Stimulated activated CD4-positive, alpha-beta T cell treated with anti-CD3 and anti-CD28 coated beads, TNF-alpha, amount 100 ng/mL, for 4 hours (primary cell): Measurements from ENCODE around the gene CFAP20DC.

ENCODE experiments used
- DNase-seq, 3 experiments: peaks; one replicate each; pipeline ENCODE4 v3.0.0-alpha.2; 2020; ENCODE audit warnings: low read depth in 3 of 3

CFAP20DC gene

DNA sequence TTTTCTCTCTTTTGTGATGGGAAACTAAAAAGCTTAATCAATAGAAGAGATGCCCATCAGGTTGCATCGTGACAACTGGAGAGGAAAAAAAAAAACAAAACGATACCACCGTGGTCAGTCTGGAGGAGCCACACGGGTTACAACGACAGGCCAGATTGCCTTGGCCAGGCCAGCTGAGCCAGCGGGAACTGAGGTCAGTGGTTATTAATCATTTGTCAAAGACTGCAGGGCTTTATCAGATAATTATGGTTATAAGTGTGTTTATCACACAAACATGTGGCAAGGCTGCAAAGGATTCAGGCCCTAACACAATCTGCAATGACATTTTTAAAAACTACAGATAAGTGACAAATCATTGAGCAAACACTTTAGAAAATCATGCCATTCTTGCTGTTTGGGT lies 248.3 kb downstream of the CFAP20DC start:
- no peak for DNase-seq

DNA sequence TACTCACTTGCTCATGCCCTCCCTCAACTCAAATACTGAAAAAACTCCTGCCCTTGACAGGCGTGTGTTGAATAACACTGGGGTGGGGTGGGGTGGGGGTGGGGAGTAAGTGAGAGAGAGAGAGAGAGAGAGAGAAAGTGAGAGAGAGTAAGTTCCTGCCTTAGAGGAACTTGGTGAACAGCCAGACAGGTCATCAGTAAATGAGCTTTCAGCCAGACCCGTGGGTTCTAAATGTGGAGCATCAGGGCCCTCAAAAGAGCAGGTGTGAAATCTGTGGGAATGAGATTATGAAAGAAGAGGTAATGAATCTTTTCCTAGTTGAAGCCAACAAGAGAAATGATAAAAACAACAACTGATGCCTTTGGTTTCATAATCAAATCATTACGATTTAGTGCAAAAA lies 248.9 kb downstream of the CFAP20DC start:
- DNase-seq: no peak

DNA sequence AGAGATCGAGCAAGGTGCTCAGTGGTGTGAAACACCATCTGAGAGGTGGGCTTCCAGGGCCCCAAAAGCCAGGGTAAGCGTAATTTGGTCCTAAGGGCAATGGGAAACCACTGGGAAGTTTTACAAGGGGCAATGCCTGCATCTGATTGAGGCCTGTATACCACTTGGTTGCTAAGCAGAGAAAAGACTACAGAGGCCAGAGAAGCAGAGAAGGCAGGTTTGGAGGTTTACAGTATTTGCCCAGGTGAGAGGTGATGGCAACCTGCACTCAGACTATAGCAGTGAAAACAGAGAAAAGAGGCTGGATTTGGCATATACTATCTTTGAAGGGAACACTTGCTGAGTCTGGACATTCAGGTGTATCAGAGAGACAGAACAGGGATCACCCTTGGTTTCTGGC lies 249.8 kb downstream of the CFAP20DC start:
- DNase-seq: no peak

DNA sequence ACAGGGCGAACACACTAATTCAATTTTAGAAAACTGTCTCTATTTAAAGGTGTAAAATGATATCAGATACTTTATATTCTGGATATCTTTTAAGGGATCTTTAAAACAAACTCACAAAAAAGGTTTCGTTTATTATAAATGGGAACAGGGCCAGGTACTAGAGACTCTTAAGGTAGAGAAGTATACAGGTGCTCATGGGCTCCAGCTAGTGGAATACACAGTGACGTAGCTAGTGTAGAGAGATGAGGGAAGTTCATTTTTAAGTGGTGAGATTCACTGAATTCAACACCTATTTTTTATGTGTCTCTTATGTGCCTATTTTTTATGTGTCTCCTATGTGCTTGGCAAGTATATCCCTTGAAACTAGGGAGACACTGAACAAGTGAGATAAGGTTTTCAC lies 250.6 kb downstream of the CFAP20DC start:
- no peak for DNase-seq

DNA sequence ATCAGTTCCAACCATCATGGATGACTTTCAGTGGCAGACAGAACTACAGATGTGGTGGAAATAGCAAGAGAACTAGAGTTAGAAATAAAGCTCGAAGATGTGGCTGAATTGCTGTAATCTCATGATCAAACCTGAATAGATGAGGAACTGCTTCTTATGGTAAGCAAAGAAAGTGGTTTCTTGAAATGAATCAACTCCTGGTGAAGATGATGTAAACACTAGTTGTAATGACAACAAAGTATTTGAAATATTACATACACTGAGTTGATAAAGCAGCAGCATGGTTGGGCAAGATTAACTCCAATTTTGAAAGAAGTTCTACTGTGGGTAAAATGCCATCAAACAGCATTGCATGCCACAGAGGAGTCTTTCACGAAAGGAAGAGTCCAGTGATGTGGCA lies 251.5 kb downstream of the CFAP20DC start:
- no peak for DNase-seq

DNA sequence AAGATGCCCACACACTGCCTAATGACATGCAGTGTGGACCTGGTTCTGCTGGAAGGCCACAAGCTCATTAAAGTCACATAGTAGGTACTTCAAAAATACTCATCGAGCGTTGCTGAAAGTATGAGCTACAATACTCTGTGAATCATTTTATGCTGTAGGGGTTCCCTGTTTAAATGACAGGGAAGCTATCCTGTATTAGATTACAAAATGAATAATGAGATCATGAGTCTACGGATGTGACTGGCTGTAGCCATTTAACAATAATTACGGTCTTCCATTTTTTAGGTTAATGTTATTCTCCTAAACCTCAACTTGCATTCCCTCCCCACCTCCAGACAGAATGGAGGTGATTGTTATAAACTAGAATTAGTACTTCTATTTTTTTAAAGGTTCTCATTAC lies 255.1 kb downstream of the CFAP20DC start:
- no peak for DNase-seq

DNA sequence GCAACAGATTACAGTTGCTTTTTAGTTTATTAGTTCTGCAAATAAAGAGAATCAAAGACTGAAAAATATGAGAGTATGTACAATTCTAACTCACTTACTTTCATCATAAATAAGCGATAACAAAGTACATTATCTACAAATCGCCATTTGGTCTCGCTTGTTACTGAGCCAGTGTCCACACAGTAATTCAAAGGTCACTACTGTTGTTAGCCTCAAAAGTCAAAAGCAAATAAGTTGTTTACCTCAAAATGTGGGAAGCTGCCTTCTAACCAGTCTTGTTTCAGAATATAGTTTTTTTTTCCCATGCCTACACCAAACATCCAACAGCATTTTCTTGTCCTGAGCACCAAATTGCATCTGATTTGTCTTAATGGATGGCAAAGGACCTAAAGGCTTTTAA lies 255.9 kb downstream of the CFAP20DC start:
- DNase-seq: no peak

DNA sequence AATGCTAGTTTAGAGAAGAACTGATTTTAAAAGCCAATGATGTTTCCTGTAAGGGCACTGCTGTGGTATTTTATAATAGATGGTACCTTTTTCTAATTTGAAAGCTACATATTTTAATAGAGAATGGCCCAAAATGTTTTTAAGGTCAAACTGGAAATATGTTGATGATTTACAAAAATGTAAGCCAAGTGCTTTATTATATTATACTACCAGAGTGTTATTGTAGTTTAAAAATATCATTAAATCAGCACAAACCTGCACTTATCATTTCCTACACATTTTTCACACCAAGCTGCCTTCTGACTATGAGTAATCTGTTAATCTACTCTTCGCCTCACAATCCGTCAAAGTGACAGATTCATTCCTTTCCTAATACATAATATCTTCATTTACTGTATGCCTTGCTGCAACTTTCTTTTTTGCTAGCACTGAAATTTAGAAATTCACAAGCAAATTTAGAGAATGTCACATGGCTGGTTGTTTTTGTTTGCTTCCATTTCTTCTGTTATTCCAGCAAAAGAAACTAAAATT lies 256.8 kb downstream of the CFAP20DC start:
- no peak for DNase-seq

DNA sequence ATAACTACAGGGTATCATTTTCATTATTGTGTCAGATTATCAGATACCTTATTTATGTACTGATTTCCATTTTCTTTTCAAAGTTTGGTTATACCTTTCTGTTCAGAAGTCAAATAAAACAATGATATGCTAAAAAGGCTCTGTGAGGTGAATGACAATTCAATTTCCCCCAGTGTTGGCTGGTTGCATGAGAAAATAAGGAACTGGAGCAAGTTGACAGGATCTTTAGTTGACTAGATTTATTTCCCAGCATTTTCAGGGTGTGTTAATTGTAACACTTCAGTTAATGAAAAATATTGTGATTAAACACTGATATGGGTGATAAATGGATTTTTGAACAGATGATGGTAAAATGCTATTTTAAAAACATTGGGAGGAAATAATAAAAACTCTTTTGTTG lies 260.4 kb downstream of the CFAP20DC start:
- DNase-seq: no peak

DNA sequence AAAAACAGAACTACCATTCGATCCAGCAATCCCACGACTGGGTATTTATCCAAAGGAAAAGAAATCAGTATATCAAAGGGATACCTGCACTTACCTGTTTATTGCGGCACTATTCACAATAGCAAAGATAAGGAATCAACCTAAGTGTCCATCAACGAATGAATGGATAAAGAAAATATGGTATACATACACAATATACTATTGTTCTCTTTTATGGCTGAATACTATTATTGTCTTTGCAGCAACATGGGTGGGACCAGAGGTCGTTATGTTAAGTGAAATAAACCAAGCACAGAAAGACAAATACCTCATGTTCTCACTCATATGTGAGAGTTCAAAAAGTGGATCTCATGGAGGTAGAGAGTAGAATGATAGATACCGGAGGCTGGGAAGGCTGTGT lies 264.9 kb downstream of the CFAP20DC start:
- DNase-seq: no peak

DNA sequence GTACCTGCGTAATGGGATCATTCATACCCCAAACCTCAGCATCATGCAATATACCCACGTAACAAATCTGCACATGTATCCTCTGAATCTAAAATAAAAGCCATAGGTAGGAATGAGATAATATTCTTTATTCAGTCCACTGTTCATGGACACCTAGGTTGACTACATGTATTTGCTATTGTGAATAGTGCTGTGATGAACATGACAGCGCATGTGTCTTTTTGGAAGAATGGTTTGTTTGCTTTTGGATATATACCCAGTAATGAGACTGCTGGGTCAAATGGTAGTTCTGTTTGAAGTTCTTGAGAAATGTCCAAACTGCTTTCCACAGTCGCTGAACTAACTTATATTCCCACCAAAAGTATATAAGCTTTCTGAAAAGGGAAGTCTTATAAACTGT lies 265.4 kb downstream of the CFAP20DC start:
- DNase-seq: no peak

DNA sequence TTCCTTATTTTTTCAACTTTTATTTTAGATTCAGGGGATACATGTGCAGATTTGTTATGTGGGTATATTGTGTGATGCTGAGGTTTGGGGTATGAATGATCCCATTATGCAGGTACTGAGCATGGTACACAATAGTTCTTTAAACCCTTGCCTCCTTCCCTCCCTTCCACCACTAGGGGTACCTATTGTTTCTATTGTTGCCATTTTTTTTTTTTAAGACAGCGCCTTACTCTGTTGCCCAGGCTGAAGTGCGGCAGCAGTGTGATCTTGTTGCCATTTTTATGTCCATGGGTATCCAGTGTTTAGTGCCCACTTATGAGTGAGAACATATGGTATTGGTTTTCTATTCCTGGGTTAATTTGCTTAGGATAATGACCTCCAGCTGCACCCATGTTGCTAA lies 266.0 kb downstream of the CFAP20DC start:
- DNase-seq: no peak

DNA sequence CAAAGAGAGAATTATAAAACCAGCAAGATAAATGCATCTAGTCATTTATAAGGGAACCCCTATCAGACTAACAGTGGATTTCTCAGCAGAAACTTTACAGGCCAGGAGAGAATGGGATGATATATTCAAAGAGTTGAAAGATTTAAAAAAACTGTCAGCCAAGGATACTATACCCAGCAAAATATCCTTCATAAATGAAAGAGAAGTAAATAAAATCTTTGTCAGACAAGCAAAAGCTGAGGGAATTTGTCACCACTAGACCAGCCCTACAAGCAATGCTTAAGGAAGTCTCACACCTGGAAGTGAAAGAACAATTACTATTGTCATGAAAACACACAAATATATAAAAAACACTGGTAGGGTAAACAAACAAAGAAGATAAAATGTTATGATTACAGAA lies 269.9 kb downstream of the CFAP20DC start:
- DNase-seq: no peak

DNA sequence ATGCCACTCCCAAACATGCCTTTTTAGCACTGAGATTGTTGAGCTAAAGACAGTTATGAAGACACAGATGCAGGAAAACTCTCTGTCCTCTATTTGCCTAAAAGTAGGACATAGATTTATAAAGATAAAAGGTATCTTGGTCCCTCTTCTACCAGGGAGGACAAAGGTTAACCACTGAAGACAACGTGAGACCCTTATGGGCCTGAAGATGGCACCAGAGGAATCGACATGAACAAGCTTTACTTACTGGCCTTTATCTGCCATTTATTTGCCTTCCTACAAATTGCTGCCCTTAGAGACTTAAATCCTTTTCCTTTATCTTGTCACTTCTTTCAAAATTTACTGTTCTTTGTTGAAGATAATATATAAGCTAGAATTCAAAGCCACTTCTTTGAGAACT lies 273.6 kb downstream of the CFAP20DC start:
- DNase-seq: no peak

DNA sequence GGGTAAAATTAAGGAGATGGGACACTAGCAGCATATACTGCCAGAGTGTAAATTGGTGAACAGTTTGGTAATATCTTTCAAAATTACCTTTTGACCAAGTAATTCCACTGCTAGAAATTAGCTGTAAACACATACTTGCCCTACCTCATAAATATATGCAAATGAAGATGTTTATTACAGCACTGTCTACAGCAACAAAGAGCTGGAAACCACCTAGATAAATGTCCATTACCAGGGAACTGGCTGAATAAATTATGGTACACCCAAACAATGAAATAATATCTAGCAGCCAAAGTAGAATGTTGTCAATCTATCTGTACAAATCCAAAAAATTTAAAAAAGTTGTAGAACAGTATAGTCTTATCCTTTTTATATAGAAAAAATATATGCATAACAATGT lies 277.4 kb downstream of the CFAP20DC start:
- DNase-seq: no peak

DNA sequence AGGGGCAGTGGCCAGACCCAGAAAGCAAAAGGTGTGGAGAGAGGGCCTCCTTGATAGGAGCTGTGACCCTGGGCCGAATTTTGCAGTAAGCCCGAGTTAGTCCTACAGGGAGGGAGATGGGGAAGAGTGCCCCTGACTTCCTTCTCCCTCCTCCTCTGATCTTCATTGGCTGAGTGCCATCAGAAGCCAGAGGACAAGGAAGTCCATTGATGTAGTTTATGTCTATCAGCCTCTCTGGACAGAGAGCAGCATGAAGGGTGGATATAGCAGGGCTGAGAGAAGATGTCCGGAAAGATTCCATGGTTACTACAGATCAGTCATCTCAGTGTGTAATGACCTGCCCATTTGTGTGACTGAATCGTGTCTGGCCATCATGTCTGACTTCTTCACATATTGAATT lies 280.8 kb downstream of the CFAP20DC start:
- DNase-seq: no peak

DNA sequence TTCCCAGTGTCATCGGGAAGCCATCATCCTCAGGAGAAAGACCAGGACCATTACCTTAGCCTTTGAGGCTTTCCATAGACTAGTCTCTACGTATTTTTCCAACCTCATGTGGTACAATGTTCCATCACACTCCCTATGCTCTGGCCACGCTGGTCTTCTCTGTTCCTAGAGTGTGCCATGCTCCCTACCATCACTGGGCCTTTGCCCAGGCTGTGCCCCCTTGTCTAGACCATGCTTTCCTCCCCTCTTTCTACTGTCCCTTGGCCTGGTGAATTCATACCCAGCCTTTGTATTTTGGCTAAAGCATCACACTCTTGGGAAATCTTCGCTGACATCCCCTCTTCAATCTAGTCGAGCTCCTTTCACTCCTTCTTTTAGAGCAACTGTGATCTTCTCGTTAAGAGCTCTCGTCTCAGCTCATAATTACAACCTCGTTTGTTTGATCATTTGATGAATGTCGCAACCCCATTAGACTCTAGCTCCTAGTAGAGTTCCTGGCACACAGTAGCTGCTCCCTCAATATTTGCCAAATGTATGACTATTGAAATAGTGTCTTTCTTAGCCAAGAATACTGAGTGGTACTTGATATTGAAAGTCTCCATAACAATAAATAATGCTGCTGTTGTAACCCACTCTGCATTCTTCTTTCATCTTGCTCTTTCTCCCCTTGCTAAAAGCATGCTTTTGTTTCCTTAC lies 283.1 kb downstream of the CFAP20DC start:
- no peak for DNase-seq

DNA sequence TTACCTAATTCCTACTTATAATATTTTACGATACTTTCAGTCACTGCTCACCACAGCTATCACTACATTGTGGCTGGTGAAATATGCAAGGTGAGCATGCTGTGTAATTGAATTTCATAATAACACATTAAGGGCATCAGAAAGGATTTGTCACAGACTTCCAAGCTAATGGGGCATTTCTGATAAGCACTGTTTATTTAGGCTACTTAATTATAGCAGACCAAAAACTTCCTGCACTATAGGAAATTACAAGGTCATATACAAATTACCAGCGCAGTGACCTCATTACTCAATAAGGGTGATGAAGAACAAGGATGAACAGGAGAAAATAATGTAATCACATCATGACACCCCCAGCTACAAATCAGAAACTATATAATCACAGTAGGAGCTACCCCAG lies 294.7 kb downstream of the CFAP20DC start:
- DNase-seq: no peak

DNA sequence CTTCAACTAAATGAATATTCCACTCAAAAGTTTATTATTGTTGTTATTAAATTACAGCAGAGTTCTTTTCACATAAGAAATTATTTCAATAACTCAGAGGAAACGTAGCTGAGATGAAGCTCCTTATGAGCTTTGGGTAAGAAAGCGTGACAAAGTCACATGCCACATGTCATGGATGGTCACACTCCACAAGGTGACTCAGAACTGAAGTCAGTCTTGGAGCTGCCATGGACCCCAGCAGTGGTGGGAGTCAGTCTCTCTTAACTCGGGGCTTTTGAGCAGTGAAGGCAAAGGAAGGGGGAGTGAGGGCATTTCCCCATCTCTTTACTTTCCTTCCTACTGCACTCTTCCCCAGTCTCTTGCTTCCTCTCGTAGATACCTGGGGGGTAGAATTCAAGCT lies 295.8 kb downstream of the CFAP20DC start:
- DNase-seq: no peak

DNA sequence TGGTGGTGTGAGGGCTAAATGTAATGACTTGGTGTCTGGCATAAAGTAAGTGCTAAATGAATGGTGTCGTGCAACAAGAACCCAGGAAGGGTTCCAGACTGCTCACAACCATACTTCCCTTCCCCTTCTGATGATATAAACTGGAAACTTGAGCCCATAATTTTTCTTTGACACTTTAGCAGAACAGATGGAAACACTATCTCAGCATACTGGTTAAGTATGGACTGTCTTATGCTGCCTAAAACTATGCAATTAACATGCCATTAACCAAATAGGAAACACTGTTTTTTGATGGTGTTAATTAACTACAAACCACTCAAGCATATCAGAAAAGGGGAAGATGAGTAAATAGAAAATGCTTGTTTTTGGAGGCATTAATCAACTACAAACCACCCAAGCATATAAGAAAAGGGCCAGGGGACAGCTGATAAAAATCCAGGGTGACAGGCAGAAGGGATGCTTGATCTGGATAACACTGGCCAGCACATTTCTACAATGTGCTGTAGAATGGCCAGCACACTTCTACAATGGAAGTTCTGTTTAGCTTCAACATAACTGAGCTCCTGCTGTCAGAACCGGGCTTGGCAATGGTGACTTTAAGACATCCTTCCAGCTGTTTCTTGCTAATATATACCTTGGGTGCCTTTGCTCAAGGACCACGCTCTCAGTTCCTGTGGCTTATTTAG lies 297.8 kb downstream of the CFAP20DC start:
- DNase-seq: no peak

DNA sequence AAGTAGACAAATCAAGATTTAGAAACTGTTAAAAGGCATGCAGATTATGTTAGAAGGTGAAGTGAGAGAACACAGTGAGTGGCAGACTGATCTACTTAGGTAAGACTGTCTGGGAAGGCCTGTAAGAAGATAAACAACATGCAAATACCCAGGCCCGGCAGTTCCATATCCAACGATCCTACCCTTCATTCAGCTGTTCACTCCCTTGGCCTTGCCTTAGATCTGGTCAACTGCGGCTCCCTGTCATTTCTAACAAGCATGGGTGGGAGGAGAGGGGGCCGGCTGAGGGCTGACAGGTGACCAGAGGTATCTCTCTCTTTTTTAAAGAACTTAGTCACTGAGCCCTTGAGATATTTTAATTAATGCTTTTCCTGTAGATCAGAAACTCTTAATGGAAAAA lies 298.6 kb downstream of the CFAP20DC start:
- no peak for DNase-seq

DNA sequence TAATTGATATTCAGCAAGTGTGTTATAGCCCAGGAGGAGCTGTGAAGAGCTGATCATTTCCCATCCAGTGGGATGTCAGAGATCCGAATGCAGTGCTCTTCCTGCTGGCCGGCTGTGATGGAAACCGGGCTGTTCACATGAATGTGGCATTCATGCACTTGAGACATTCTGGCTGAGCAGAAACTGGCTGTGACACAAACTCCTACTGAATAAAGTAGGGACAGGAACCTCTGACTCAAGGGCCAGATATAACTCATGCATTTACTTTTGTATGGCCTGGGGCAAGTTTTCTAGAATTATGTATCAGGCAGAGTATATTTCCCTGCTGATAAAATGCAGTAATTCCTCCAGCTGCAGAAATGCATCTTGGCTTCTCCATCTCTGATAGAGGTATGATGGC lies 299.9 kb downstream of the CFAP20DC start:
- no peak for DNase-seq

DNA sequence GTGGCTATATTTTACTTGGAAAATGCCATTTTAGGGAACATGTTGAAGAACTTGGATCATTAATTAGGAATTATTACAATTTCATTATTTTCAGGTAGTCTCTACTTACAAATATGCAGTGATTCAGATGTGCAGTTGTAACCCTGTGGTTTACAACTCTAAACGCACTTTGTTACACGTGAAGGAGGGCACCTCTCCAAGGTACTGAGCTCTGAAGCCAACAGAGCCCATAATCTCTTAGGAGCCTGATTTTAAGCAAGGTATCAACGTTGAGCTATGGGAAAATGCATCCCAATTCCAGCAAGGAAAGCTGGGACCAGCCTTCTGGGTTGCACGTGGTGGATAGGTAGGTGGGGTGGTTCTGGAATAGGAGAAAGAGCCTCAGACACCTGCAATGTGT lies 301.8 kb downstream of the CFAP20DC start:
- DNase-seq: no peak

DNA sequence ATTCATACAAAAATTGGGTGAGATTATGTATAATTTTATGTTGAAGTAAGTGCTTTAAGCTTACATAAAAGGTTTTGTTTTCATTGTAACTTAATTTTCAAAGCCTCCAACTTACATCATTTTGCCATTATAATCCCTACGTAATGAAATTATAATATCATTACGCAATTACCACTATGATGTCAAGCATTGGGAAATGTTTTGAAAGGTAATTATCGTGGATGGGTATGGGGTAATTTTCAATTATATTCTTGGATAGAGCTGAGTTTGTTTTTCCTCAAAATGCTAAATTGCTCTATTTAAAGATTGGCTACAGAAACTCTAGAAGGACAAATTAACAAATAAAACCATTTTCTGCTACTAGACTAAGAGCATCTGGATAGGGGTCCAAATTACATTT lies 303.1 kb downstream of the CFAP20DC start:
- no peak for DNase-seq
